Measurements from ENCODE around the gene S100A9.

GRCh38 chr1:153333902-153334301, 23.8 kb upstream of the S100A9 start:
- TF ChIP-seq CTCF (IDR thresholded peaks at IDR 0.05) (no peak), POLR2AphosphoS5 (IDR thresholded peaks at IDR 0.05; ENCODE audit: low read depth, low read length) (no peak)

Data from Panc1 (cell line).